Measurements from ENCODE around the gene BDH1. TPM values are rescaled to one million over a fixed set of nuclear protein-coding genes. Genes with fewer than 3 reads are reported as not detected.
A peak's percentile ranks its signal among the peaks of the same experiment; 100 is the strongest.

Gene BDH1
- total and polyA plus RNA-seq, 2 of the 13 experiments (the other 11 are each of a cell fraction or from before 2014, with no cell fraction given): 21.2 to 71.9 TPM

DNA sequence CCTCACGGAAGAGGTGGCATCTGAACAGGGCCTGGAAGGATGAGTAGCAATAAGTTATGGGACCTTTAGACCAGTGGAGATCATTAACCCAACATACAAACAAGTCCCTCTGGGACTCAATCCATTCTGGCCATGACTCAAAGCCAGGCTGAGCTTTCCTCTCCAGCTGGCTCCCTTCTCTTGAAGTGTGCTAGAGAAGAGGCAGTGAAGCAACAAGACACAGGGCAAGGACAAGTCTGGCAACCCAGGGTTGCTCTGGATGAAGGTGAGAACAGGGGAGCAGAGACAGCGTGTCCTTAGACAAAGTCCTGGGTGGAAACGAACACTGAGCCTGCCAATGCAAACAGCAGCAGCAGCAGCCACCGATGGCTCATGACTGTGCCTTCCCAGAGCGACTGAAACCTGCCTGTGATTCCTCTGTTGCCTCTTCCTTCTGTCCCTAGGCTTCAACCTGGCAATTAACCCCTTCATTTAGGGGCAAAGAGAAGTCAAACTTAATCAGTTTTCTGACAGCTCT is 86.8 kb downstream of the BDH1 start (continued):
- no peak for TF ChIP-seq LCORL (IDR thresholded peaks at IDR 0.05)
- TF ChIP-seq LCORL (CRISPR knock-in tag; IDR thresholded peaks at IDR 0.05): 0 out of 2 replicates have a peak, but pooled peaks have one; percentile 21
- peak; percentile 64; the same call in 1 of the 2 replicates for TF ChIP-seq MIXL1 (CRISPR knock-in tag; IDR thresholded peaks at IDR 0.05)
- TF ChIP-seq, protein P1, sequence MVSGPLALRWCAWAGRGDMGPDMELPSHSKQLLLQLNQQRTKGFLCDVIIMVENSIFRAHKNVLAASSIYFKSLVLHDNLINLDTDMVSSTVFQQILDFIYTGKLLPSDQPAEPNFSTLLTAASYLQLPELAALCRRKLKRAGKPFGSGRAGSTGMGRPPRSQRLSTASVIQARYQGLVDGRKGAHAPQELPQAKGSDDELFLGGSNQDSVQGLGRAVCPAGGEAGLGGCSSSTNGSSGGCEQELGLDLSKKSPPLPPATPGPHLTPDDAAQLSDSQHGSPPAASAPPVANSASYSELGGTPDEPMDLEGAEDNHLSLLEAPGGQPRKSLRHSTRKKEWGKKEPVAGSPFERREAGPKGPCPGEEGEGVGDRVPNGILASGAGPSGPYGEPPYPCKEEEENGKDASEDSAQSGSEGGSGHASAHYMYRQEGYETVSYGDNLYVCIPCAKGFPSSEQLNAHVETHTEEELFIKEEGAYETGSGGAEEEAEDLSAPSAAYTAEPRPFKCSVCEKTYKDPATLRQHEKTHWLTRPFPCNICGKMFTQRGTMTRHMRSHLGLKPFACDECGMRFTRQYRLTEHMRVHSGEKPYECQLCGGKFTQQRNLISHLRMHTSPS (CRISPR knock-in tag; IDR thresholded peaks at IDR 0.05; ENCODE audit: low read depth): 0 out of 2 replicates have a peak, but pooled peaks have one; percentile 26
- no peak for TF ChIP-seq ZFP1 (CRISPR knock-in tag; IDR thresholded peaks at IDR 0.05)
- peak; percentile 49; the same call in 1 of the 2 replicates for TF ChIP-seq PHF8 (CRISPR knock-in tag; IDR thresholded peaks at IDR 0.05)
- TF ChIP-seq CBX5 (CRISPR knock-in tag; IDR thresholded peaks at IDR 0.05; ENCODE audit: borderline replicate concordance): 0 out of 2 replicates have a peak, but pooled peaks have one; percentile 20
- TF ChIP-seq ZNF530 (CRISPR knock-in tag; IDR thresholded peaks at IDR 0.05; ENCODE audit: low read depth): no peak
- TF ChIP-seq CBX1 (IDR thresholded peaks at IDR 0.05; ENCODE audit: low read depth): peak; percentile 61
- TF ChIP-seq RFXAP (CRISPR knock-in tag; IDR thresholded peaks at IDR 0.05; ENCODE audit: borderline replicate concordance): 0 out of 2 replicates have a peak, but pooled peaks have one; percentile 8
- TF ChIP-seq ATF7 (IDR thresholded peaks at IDR 0.05): no peak
- TF ChIP-seq ATF7 (CRISPR knock-in tag; IDR thresholded peaks at IDR 0.05): no peak
- TF ChIP-seq GATAD2A (CRISPR knock-in tag; IDR thresholded peaks at IDR 0.05): peak; percentile 84
- no peak for TF ChIP-seq ONECUT2 (CRISPR knock-in tag; IDR thresholded peaks at IDR 0.05)
- TF ChIP-seq ZFX (CRISPR knock-in tag; IDR thresholded peaks at IDR 0.05; ENCODE audit: low read depth): peak; percentile 63; the same call in 1 of the 2 replicates
- TF ChIP-seq BHLHE40 (IDR thresholded peaks at IDR 0.05; ENCODE audit: low read length): no peak
- TF ChIP-seq TFAP4 (IDR thresholded peaks at IDR 0.05; ENCODE audit: borderline replicate concordance, low read depth): peak; percentile 78; the same call in 1 of the 2 replicates
- TF ChIP-seq, protein P2, sequence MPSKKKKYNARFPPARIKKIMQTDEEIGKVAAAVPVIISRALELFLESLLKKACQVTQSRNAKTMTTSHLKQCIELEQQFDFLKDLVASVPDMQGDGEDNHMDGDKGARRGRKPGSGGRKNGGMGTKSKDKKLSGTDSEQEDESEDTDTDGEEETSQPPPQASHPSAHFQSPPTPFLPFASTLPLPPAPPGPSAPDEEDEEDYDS (CRISPR knock-in tag; IDR thresholded peaks at IDR 0.05): peak; percentile 61
- TF ChIP-seq KDM2A (CRISPR knock-in tag; IDR thresholded peaks at IDR 0.05; ENCODE audit: borderline replicate concordance, low read depth): peak; percentile 29; the same call in 1 of the 2 replicates
- TF ChIP-seq ASH2L (IDR thresholded peaks at IDR 0.05; ENCODE audit: insufficient read length, low read depth, low read length): peak; percentile 65
- TF ChIP-seq SALL1 (CRISPR knock-in tag; IDR thresholded peaks at IDR 0.05): peak; percentile 77
- TF ChIP-seq TEAD3 (CRISPR knock-in tag; optimal IDR thresholded peaks at IDR 0.05; ENCODE audit: borderline replicate concordance): peak; percentile 35
- TF ChIP-seq, protein P3, sequence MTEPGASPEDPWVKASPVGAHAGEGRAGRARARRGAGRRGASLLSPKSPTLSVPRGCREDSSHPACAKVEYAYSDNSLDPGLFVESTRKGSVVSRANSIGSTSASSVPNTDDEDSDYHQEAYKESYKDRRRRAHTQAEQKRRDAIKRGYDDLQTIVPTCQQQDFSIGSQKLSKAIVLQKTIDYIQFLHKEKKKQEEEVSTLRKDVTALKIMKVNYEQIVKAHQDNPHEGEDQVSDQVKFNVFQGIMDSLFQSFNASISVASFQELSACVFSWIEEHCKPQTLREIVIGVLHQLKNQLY (CRISPR knock-in tag; IDR thresholded peaks at IDR 0.05): no peak
- 0 out of 2 replicates have a peak, but pooled peaks have one; percentile 36 for TF ChIP-seq ZNF441 (CRISPR knock-in tag; IDR thresholded peaks at IDR 0.05; ENCODE audit: borderline replicate concordance)
- TF ChIP-seq ELF3 (CRISPR knock-in tag; IDR thresholded peaks at IDR 0.05): peak; percentile 33; the same call in 1 of the 2 replicates
- peak; percentile 17; the same call in 1 of the 2 replicates for TF ChIP-seq HMG20A (CRISPR knock-in tag; IDR thresholded peaks at IDR 0.05; ENCODE audit: borderline replicate concordance)
- TF ChIP-seq, protein P4, sequence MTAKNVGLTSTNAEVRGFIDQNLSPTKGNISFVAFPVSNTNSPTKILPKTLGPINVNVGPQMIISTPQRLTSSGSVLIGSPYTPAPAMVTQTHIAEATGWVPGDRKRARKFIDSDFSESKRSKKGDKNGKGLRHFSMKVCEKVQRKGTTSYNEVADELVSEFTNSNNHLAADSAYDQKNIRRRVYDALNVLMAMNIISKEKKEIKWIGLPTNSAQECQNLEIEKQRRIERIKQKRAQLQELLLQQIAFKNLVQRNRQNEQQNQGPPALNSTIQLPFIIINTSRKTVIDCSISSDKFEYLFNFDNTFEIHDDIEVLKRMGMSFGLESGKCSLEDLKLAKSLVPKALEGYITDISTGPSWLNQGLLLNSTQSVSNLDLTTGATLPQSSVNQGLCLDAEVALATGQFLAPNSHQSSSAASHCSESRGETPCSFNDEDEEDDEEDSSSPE (CRISPR knock-in tag; IDR thresholded peaks at IDR 0.05): peak; percentile 25; the same call in 1 of the 2 replicates
- no peak for TF ChIP-seq CREB1 (IDR thresholded peaks at IDR 0.05)
- 0 out of 2 replicates have a peak, but pooled peaks have one; percentile 36 for TF ChIP-seq CREB1 (CRISPR knock-in tag; IDR thresholded peaks at IDR 0.05)
- TF ChIP-seq RARA (CRISPR knock-in tag; IDR thresholded peaks at IDR 0.05): peak; percentile 37
